CD4-positive, alpha-beta T cell treated with Interferon alpha-2 for 1 hour (primary cell): Measurements from ENCODE around the gene ZNF500.
"Not testable (repeated sequence)": the region's sequence is repeated elsewhere in the genome, so short reads cannot be mapped to it uniquely, and the experiment has no call there.

Experiments
- DNase-seq, 2 donors: peaks; one replicate each; pipeline ENCODE4 v3.0.0-alpha.2; 2020 to 2022

ZNF500 gene

GRCh38 chr16:4738370-4738769 is 28.6 kb downstream of the ZNF500 start:
- DNase-seq: not testable (repeated sequence)

- DNase-seq: no peak
These were observed 29.4 kb downstream of the ZNF500 start for GRCh38 chr16:4737545-4737944.

GRCh38 chr16:4736546-4736945 is 30.4 kb downstream of the ZNF500 start:
- DNase-seq: no peak

- peak; percentile 91 to 95 for DNase-seq
These were observed 32.0 kb downstream of the ZNF500 start for GRCh38 chr16:4734730-4735535.

- peak; percentile 77 to 82 for DNase-seq
These were observed 32.8 kb downstream of the ZNF500 start, which contains the start of the genes ANKS3 and DNAAF8 for GRCh38 chr16:4734063-4734729. TSS of gene ANKS3 (minus strand) at chr16:4734271. CDS start at chr16:4730149, 4,122 bp downstream. TSS of gene DNAAF8 (plus strand) at chr16:4734537. CDS start at chr16:4736515, 1,978 bp downstream.

GRCh38 chr16:4733747-4734062 is 33.3 kb downstream of the ZNF500 start:
- no peak for DNase-seq

- no peak for DNase-seq
These were observed 33.7 kb downstream of the ZNF500 start for GRCh38 chr16:4733211-4733742.

- DNase-seq: no peak
These were observed 37.1 kb downstream of the ZNF500 start for GRCh38 chr16:4729876-4730275.

GRCh38 chr16:4728676-4729075 is 38.3 kb downstream of the ZNF500 start:
- DNase-seq: no peak

GRCh38 chr16:4726616-4727015 is 40.3 kb downstream of the ZNF500 start:
- no peak for DNase-seq

- DNase-seq: no peak
These were observed 42.2 kb downstream of the ZNF500 start for GRCh38 chr16:4724661-4725270.

- DNase-seq: no peak
These were observed 43.7 kb downstream of the ZNF500 start for GRCh38 chr16:4723071-4723767.

- no peak for DNase-seq
These were observed 48.5 kb downstream of the ZNF500 start for GRCh38 chr16:4718466-4718865.

GRCh38 chr16:4714996-4715395 is 52.0 kb downstream of the ZNF500 start:
- no peak for DNase-seq

GRCh38 chr16:4713663-4714501 is 53.1 kb downstream of the ZNF500 start:
- no peak for DNase-seq

GRCh38 chr16:4709481-4709880 is 57.5 kb downstream of the ZNF500 start:
- no peak for DNase-seq

- no peak for DNase-seq
These were observed 60.1 kb downstream of the ZNF500 start for GRCh38 chr16:4706871-4707270.

- no peak for DNase-seq
These were observed 62.0 kb downstream of the ZNF500 start for GRCh38 chr16:4704913-4705312.

- no peak for DNase-seq
These were observed 62.5 kb downstream of the ZNF500 start for GRCh38 chr16:4704491-4704890.

- DNase-seq: no peak
These were observed 63.1 kb downstream of the ZNF500 start for GRCh38 chr16:4703906-4704305.

GRCh38 chr16:4702466-4702808 is 64.5 kb downstream of the ZNF500 start:
- no peak for DNase-seq

- DNase-seq: no peak
These were observed 65.0 kb downstream of the ZNF500 start for GRCh38 chr16:4701791-4702465.
